Osteocyte (in vitro differentiated cells): ENCODE measurements around the gene EZH1. TPM values are rescaled to one million over a fixed set of nuclear protein-coding genes. Genes with fewer than 3 reads are reported as not detected.
"Not testable (repeated sequence)": the region's sequence is repeated elsewhere in the genome, so short reads cannot be mapped to it uniquely, and the experiment has no call there.

Experiments
- DNase-seq: peaks from one replicate; pipeline ENCODE4 v3.0.0; 2021; ENCODE audit warnings: mixed read lengths; ENCODE audit not compliant: unreplicated experiment; ENCODE audit errors: extremely low spot score
- H3K27ac Mint-ChIP-seq: one replicate; pipeline ENCODE4 v1.8.0; 2021; ENCODE audit warnings: mild to moderate bottlenecking, mixed read lengths; ENCODE audit not compliant: unreplicated experiment
- H3K27me3 Mint-ChIP-seq: one replicate; pipeline ENCODE4 v1.8.0; 2021; ENCODE audit warnings: mixed read lengths; ENCODE audit not compliant: unreplicated experiment
- H3K36me3 Mint-ChIP-seq: one replicate; pipeline ENCODE4 v1.8.0; 2021; ENCODE audit warnings: mixed read lengths; ENCODE audit not compliant: unreplicated experiment
- H3K4me1 Mint-ChIP-seq: one replicate; pipeline ENCODE4 v1.8.0; 2021; ENCODE audit warnings: mixed read lengths; ENCODE audit not compliant: unreplicated experiment
- H3K4me3 Mint-ChIP-seq: one replicate; pipeline ENCODE4 v1.8.0; 2021; ENCODE audit warnings: mild to moderate bottlenecking, moderate library complexity, mixed read lengths; ENCODE audit not compliant: unreplicated experiment
- H3K9me3 Mint-ChIP-seq: one replicate; pipeline ENCODE4 v1.8.0; 2021; ENCODE audit warnings: mixed read lengths; ENCODE audit not compliant: unreplicated experiment
- total RNA-seq: library from RNA; stranded (reverse); gene quantifications from 2 replicates; pipeline ENCODE4 v1.2.1, GENCODE V29; 2021
- TF ChIP-seq, protein P1 (sequence below): fragments of 200-600 bp; sonication (generic); IDR thresholded peaks from 2 replicates; pipeline ENCODE4 v1.5.0; 2021; ENCODE audit warnings: antibody characterized with exemption, mild to moderate bottlenecking, moderate library complexity

EZH1 gene
- total RNA-seq, 1 donor from 2014 or later, result 44.8 TPM

DNA sequence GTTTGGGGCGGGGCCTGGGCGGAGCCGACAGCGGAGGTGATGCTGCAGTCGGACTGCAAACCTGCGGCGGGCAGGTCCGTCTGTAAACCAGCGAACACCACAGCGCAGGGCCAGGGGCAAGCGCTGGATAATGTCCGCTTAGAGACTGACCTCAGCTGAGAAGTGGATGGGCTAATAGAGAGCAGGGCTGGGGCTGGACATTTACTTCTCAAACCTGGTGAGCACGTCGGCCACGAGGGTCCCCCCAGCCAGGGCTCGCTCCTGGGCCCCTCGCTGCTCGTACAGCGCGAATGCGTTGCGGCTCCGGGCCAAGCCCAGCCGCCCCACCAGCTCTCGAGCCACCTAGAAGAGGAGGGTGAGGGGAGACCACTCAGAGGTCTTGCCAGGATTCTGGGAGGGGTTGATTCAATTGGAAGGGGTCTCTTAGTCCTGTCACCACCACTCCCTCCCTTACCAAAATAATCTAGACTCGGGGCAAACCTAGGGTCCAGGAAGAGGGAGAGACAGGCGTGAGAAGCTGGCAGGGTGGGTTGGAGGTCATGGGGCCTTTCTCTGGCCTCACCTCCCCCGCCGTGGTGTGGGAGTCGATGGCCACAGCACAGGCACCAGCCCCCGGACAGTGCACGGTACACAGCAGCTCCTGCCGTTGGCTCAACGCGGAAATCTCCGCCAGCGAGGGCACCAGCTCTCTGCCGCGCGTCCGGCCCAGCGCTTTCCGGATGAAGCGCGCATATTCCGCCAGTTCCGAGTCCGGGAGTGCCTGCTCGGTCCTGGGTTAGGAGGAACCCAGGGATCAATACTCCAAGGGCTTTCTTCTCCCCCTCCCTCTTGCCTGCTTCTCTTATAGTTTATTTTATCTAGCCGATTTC lies 73.8 kb downstream of the EZH1 start:
- DNase-seq, result no peak
- no peaks in the 10 kb centered on the region for H3K27me3 Mint-ChIP-seq
- H3K9me3 Mint-ChIP-seq, result no peaks in the 10 kb centered on the region
- H3K4me3 Mint-ChIP-seq, result no peak overlapping the region
- TF ChIP-seq, protein P1, sequence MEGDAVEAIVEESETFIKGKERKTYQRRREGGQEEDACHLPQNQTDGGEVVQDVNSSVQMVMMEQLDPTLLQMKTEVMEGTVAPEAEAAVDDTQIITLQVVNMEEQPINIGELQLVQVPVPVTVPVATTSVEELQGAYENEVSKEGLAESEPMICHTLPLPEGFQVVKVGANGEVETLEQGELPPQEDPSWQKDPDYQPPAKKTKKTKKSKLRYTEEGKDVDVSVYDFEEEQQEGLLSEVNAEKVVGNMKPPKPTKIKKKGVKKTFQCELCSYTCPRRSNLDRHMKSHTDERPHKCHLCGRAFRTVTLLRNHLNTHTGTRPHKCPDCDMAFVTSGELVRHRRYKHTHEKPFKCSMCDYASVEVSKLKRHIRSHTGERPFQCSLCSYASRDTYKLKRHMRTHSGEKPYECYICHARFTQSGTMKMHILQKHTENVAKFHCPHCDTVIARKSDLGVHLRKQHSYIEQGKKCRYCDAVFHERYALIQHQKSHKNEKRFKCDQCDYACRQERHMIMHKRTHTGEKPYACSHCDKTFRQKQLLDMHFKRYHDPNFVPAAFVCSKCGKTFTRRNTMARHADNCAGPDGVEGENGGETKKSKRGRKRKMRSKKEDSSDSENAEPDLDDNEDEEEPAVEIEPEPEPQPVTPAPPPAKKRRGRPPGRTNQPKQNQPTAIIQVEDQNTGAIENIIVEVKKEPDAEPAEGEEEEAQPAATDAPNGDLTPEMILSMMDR, result no peak
- H3K4me1 Mint-ChIP-seq, result peaks cover 45% of the 10 kb centered on the region
- peak overlapping the region; percentile 69 for H3K27ac Mint-ChIP-seq
- H3K36me3 Mint-ChIP-seq, result peaks cover 19% of the 10 kb centered on the region

DNA sequence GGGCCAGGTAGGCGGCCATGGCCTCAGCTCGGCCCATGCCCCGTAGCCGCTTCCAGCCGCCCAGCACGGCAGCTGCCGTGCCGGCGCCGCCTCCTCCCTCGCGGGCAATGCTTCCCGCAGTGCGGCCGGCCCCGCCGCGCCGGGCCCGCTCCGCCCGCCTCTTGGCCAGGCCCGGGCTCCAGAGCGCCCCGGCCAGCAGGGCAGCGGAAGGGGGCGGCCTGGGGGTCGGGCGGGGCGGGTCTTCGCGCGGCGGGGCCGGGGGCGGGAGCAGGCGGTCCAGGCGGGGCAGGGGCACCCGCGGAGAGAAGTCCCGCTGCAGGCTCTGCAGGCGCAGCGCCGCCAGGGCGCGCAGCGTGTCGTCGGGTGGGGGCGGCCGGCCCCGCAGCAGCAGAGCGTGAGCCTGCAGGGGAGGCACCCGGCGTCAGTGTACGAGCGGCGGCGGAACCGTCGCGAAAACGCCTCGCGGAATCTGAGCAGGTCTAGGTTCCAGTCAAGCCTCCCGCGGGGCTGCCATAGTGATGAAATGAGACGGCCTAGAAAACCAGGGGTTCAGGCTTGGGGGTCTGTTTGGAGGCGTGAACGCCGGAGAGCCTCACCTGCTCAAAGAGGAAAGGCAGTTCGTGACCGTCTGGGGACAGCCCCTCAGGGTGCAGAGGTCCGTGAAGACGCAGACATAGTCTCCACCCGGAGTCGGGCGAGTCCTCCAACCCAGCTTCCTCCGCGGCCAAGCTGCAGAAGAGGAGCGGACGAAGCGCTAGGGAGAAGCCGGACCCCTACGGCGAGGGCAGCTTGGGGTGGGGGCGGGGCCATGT lies 74.7 kb downstream of the EZH1 start:
- no peak for DNase-seq
- TF ChIP-seq, protein P1, result no peak
- no peaks in the 10 kb centered on the region for H3K27me3 Mint-ChIP-seq
- no peaks in the 10 kb centered on the region for H3K9me3 Mint-ChIP-seq
- H3K36me3 Mint-ChIP-seq, result peaks cover 27% of the 10 kb centered on the region
- H3K27ac Mint-ChIP-seq, result no peak overlapping the region
- no peak overlapping the region for H3K4me3 Mint-ChIP-seq
- peaks cover 45% of the 10 kb centered on the region for H3K4me1 Mint-ChIP-seq

DNA sequence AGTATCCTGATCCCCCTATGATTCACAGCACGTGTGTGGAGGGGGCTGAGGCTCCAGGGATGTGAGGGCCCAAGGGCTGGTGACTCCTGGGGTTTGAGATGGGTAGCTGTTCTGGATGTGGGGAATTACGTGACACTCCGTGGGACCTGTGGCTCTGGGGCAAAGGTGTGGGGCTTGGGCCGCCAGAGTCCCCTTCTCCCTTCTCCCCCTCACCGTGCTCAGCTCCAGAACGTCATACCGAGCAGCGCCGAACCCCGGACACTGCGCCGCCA lies 75.2 kb downstream of the EZH1 start:
- H3K9me3 Mint-ChIP-seq, result no peaks in the 10 kb centered on the region
- peaks cover 39% of the 10 kb centered on the region for H3K4me1 Mint-ChIP-seq
- peaks cover 27% of the 10 kb centered on the region for H3K36me3 Mint-ChIP-seq
- H3K4me3 Mint-ChIP-seq, result no peak overlapping the region
- TF ChIP-seq, protein P1, result no peak
- H3K27ac Mint-ChIP-seq, result peak overlapping the region; percentile 2
- no peak for DNase-seq
- H3K27me3 Mint-ChIP-seq, result no peaks in the 10 kb centered on the region

DNA sequence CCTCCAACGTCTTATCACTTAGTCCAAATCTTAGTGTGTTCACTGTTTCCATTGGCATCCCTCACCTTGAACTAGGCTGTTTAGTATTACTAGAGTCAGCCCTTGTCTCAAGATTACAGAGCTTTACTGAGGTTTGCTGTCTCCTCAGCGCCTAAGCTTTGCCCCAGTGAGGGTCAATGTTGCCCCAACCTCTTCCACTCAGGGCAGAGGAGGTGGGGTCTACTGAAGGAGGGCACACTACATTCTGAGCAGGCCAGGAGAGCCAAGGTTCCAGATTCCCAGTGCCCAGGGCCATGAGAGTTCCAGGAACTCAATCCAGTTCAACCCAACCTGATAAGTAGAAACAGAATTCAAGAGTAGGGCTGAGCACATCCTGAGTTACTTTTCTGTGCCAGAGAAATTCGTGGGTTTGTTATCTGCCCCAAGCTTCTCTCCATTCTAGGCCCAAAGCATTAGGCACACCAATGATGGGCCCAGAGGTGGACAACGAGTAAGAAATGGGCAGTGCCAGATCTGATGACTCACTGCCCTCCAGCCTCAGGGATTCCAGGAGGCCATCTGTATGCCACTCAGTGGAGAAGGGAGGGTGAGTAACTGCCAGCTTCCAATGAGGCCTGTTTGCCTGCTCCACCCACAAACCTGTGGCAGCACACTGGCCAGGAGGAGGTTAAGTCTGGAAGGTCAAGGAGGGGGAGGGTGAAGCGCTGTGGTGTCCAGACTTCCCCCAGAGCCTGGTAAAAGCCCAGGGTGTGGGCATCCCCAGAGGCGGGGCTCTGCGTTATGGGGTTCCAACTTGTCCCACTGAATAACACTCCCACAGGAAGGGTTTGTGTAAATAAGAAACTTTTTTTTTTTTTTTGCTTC lies 77.5 kb downstream of the EZH1 start:
- Mint-ChIP-seq H3K4me1 (peaks cover 34% of the 10 kb centered on the region), H3K36me3 (peaks cover 31% of the 10 kb centered on the region), H3K4me3 (peak overlapping the region; percentile 29), H3K9me3 (no peaks in the 10 kb centered on the region), H3K27me3 (no peaks in the 10 kb centered on the region), H3K27ac (peak overlapping the region; percentile 80)
- peak; percentile 89 for DNase-seq
- TF ChIP-seq, protein P1, result no peak

DNA sequence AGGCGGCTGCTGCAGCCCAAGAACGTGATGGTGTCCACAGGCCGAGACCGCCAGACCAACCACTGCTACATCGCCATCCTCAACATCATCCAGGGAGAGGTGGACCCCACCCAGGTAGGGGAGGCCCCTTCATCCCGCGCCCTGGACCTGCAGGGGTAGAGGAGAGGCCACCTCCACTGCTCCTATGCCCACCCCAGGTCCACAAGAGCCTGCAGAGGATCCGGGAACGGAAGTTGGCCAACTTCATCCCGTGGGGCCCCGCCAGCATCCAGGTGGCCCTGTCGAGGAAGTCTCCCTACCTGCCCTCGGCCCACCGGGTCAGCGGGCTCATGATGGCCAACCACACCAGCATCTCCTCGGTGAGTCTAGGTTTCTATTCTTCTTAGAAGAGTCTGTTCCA lies 78.7 kb downstream of the EZH1 start:
- H3K27me3 Mint-ChIP-seq, H3K9me3 Mint-ChIP-seq, DNase-seq, H3K4me3 Mint-ChIP-seq, H3K27ac Mint-ChIP-seq: not testable (repeated sequence)
- Mint-ChIP-seq H3K36me3 (peaks cover 32% of the 10 kb centered on the region), H3K4me1 (peaks cover 30% of the 10 kb centered on the region)
